Measurements from ENCODE around the gene P2RY2.

P2RY2 gene

DNA sequence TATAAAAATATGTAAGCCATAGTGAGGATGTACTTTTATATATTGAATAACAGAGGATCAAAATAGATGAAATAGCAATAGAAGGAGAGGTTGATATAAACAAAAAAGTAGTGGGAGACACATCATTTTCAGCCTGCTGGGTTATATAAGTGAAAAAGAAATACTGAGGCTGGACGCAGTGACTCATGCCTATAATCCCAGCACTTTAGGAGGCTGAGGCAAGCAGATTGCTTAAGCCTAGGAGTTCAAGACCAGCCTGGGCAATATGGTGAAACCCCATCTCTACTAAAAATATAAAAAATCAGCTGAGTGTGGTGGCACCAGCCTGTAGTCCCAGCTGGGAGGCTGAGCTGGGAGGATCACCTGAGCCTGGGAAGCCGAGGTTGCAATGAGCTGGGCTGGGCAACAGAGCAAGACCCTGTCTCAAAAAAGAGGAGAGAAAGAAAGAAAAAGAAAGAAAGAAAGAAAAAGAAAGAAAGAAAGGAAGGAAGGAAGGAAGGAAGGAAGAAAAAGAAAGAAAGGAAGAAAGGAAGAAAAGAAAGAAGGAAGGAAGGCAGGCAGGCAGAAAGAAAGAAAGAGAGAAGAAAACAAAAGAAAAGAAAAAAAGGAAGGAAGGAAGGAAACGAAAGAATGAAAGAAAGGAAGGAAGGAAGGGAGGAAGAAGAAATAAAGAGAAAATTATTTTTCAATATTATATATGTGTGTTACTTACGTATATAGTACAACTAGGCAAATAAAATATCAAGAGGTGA, 7.0 kb upstream of the P2RY2 start:
- Histone ChIP-seq H3K36me3 (ENCODE audit: control insufficient read depth, low read length) (no peaks in the 10 kb centered on the region), H3K79me2 (ENCODE audit: control insufficient read depth, low read length) (no peaks in the 10 kb centered on the region), H3F3A (ENCODE audit: control insufficient read depth, insufficient read depth) (no peaks in the 10 kb centered on the region), H3K27me3 (ENCODE audit: control insufficient read depth, low read length) (peaks cover 5% of the 10 kb centered on the region), H3K27ac (ENCODE audit: low read depth, low read length) (no peak overlapping the region), H3K4me3 (ENCODE audit: low read length) (no peak overlapping the region), H4K20me1 (ENCODE audit: control insufficient read depth, insufficient read depth, low read depth, low read length) (no peaks in the 10 kb centered on the region), H3K9me2 (replicated peaks; ENCODE audit: control insufficient read depth, low read length) (no peaks in the 10 kb centered on the region), H3K4me1 (ENCODE audit: control insufficient read depth, low read length) (peaks cover 8% of the 10 kb centered on the region), H3K4me2 (ENCODE audit: low read length) (no peak overlapping the region), H3K9me3 (ENCODE audit: control insufficient read depth, insufficient read depth, low read length) (no peaks in the 10 kb centered on the region)
- TF ChIP-seq, protein P1, sequence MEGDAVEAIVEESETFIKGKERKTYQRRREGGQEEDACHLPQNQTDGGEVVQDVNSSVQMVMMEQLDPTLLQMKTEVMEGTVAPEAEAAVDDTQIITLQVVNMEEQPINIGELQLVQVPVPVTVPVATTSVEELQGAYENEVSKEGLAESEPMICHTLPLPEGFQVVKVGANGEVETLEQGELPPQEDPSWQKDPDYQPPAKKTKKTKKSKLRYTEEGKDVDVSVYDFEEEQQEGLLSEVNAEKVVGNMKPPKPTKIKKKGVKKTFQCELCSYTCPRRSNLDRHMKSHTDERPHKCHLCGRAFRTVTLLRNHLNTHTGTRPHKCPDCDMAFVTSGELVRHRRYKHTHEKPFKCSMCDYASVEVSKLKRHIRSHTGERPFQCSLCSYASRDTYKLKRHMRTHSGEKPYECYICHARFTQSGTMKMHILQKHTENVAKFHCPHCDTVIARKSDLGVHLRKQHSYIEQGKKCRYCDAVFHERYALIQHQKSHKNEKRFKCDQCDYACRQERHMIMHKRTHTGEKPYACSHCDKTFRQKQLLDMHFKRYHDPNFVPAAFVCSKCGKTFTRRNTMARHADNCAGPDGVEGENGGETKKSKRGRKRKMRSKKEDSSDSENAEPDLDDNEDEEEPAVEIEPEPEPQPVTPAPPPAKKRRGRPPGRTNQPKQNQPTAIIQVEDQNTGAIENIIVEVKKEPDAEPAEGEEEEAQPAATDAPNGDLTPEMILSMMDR (IDR thresholded peaks at IDR 0.05; ENCODE audit: low read depth, low read length, poor library complexity, severe bottlenecking), result no peak
- no peak for TF ChIP-seq EZH2phosphoT487 (IDR thresholded peaks at IDR 0.05; ENCODE audit: borderline replicate concordance, low read length)

DNA sequence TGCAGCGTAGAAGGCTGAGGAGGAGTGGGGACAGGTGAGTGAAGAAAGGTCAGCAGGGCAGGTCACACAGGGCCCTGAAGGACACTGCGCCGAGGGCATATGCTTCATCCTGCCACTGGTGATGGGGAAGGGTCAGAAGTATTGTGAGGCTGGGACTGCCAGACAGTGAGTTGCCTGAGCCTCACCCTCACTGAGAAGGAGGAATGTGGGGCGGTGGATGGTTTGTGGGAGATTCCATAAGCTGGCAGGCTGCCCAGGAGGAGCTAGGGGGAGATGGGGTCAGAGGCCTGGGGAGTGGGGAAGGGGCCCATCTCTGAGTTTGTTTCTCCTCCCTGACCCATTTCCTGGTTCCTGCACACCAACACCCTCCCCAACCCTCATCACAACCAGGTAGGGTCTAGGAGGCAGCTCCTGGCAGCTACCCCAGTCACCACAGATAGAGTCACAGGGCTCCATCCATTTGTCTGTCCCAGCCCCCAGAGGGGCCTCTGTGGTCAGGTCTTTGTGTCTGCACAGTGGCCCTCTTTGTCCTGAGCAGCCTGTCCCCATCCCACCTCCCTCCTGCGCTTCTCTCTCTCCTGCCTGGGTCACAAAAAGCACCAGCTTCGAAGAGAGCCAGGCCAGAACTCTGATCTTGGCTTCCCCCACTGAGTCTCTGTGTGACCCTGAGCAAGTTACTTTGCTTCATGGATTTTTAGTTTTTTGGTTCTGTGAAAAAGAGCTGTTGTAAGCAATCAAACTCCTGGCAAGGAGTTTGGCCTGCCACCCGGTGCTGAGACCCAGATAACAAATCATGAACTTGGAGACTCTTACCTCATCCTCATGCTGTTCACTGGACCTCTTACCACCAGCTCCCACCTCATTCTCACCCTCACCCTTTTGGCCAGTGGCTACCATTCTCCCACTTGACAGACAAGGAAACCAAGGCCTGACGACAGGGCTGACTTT, 4.6 kb upstream of the P2RY2 start:
- no peak overlapping the region for H3K4me2 ChIP-seq (ENCODE audit: low read length)
- H4K20me1 ChIP-seq (ENCODE audit: control insufficient read depth, insufficient read depth, low read depth, low read length), result no peaks in the 10 kb centered on the region
- H3K79me2 ChIP-seq (ENCODE audit: control insufficient read depth, low read length), result no peaks in the 10 kb centered on the region
- H3K36me3 ChIP-seq (ENCODE audit: control insufficient read depth, low read length), result no peaks in the 10 kb centered on the region
- H3K27me3 ChIP-seq (ENCODE audit: control insufficient read depth, low read length), result peaks cover 13% of the 10 kb centered on the region
- H3F3A ChIP-seq (ENCODE audit: control insufficient read depth, insufficient read depth), result no peaks in the 10 kb centered on the region
- no peak overlapping the region for H3K27ac ChIP-seq (ENCODE audit: low read depth, low read length)
- H3K4me1 ChIP-seq (ENCODE audit: control insufficient read depth, low read length), result peaks cover 12% of the 10 kb centered on the region
- H3K9me2 ChIP-seq (replicated peaks; ENCODE audit: control insufficient read depth, low read length), result no peaks in the 10 kb centered on the region
- H3K4me3 ChIP-seq (ENCODE audit: low read length), result no peak overlapping the region
- TF ChIP-seq EZH2phosphoT487 (IDR thresholded peaks at IDR 0.05; ENCODE audit: borderline replicate concordance, low read length), result no peak
- TF ChIP-seq, protein P1 (IDR thresholded peaks at IDR 0.05; ENCODE audit: low read depth, low read length, poor library complexity, severe bottlenecking), result no peak
- no peaks in the 10 kb centered on the region for H3K9me3 ChIP-seq (ENCODE audit: control insufficient read depth, insufficient read depth, low read length)

DNA sequence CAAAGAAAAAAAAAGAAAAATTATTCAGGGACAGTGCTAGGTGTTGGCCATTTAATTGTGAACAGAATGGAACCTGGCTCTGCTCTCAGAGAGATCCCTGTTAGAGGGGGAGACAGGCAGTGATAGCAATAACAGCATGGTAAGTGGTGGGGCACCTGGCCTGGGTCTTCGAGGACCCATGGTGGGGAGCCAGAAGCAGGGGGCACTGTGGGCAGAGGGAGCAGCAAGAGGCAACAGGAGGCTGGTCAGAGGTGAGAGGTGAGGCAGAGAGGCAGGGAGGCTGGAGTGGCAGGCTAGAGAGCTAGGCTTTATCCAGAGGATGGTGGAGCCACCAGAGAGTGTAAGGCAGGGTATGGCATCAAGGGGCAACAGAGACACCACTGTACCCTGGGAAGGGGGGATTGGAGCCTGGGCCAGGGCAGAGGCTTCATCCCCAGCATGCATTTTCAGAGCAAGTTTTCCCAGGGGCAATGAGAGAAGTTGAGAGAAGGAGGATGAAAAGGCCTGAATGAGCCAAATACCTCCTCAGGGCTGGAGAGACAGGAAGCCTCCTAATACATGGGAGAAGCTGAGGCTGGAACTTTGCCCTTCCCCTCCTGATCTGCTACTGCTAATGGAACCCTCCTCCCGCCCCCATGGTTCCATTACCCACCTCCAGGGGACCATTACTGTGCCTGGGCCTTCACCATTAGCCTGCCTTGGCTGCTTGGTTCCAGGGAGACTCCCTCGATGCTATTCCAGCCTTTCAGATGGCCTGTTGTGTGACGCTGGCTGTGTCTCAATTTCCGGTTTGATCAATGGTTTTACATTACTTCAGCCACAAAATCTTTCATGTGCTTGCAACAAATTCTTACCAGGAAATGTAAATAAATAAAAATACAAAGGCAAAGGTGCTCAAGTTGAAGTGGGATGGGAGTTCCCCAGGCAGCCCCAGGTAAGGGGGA, 2.6 kb upstream of the P2RY2 start:
- H3F3A ChIP-seq (ENCODE audit: control insufficient read depth, insufficient read depth), result no peaks in the 10 kb centered on the region
- H3K79me2 ChIP-seq (ENCODE audit: control insufficient read depth, low read length), result no peaks in the 10 kb centered on the region
- no peak overlapping the region for H3K4me2 ChIP-seq (ENCODE audit: low read length)
- no peaks in the 10 kb centered on the region for H3K9me2 ChIP-seq (replicated peaks; ENCODE audit: control insufficient read depth, low read length)
- H4K20me1 ChIP-seq (ENCODE audit: control insufficient read depth, insufficient read depth, low read depth, low read length), result no peaks in the 10 kb centered on the region
- no peaks in the 10 kb centered on the region for H3K9me3 ChIP-seq (ENCODE audit: control insufficient read depth, insufficient read depth, low read length)
- peaks cover 12% of the 10 kb centered on the region for H3K4me1 ChIP-seq (ENCODE audit: control insufficient read depth, low read length)
- no peak overlapping the region for H3K4me3 ChIP-seq (ENCODE audit: low read length)
- H3K27ac ChIP-seq (ENCODE audit: low read depth, low read length), result no peak overlapping the region
- H3K27me3 ChIP-seq (ENCODE audit: control insufficient read depth, low read length), result peaks cover 30% of the 10 kb centered on the region
- no peaks in the 10 kb centered on the region for H3K36me3 ChIP-seq (ENCODE audit: control insufficient read depth, low read length)
- TF ChIP-seq EZH2phosphoT487 (IDR thresholded peaks at IDR 0.05; ENCODE audit: borderline replicate concordance, low read length), result no peak
- TF ChIP-seq, protein P1 (IDR thresholded peaks at IDR 0.05; ENCODE audit: low read depth, low read length, poor library complexity, severe bottlenecking), result no peak

Measured in DOHH2 (cell line).